KMS-11 (cell line): ENCODE data around the gene EFCAB7.
A peak's percentile ranks its signal among the peaks of the same experiment; 100 is the strongest.

ENCODE experiments used
- H2AFZ ChIP-seq: fragments of 200-600 bp; sonication (generic); 2 replicates; pipeline ENCODE4 v1.6.1; 2016; ENCODE audit warnings: antibody characterized with exemption, mixed run types, low read depth
- H3K27ac ChIP-seq: fragments of 200-600 bp; sonication (generic); 2 replicates; pipeline ENCODE4 v1.6.1; 2016; ENCODE audit warnings: mild to moderate bottlenecking, mixed run types
- H3K27me3 ChIP-seq: fragments of 200-600 bp; sonication (generic); 2 replicates; pipeline ENCODE4 v1.6.1; 2017; ENCODE audit warnings: mild to moderate bottlenecking, low read depth, mixed run types, moderate library complexity; ENCODE audit not compliant: insufficient read depth
- H3K36me3 ChIP-seq: fragments of 200-600 bp; sonication (generic); 2 replicates; pipeline ENCODE4 v1.6.1; 2017; ENCODE audit warnings: mild to moderate bottlenecking, mixed run types; ENCODE audit not compliant: insufficient read depth
- H3K4me1 ChIP-seq: fragments of 200-600 bp; sonication (generic); 2 replicates; pipeline ENCODE4 v1.6.1; 2016; ENCODE audit warnings: mild to moderate bottlenecking, low read depth, mixed run types; ENCODE audit not compliant: poor library complexity, severe bottlenecking
- H3K4me2 ChIP-seq: fragments of 200-600 bp; sonication (generic); 2 replicates; pipeline ENCODE4 v1.7.0; 2016; ENCODE audit warnings: mild to moderate bottlenecking, mixed run types
- H3K4me3 ChIP-seq: fragments of 200-600 bp; sonication (generic); IDR thresholded peaks from 2 replicates; pipeline ENCODE4 v1.6.1; 2017; ENCODE audit warnings: low read depth, low read length, mixed read lengths; ENCODE audit not compliant: insufficient read depth
- H3K79me2 ChIP-seq: fragments of 200-600 bp; sonication (generic); 2 replicates; pipeline ENCODE4 v1.6.1; 2016; ENCODE audit warnings: low read depth, mixed run types; ENCODE audit not compliant: insufficient read depth
- H3K9ac ChIP-seq: fragments of 200-600 bp; sonication (generic); 2 replicates; pipeline ENCODE4 v1.6.1; 2016; ENCODE audit warnings: mild to moderate bottlenecking, mixed run types
- H4K20me1 ChIP-seq: fragments of 200-600 bp; sonication (generic); 2 replicates; pipeline ENCODE4 v1.6.1; 2016; ENCODE audit warnings: mild to moderate bottlenecking, mixed run types; ENCODE audit not compliant: insufficient read depth
- TF ChIP-seq, protein P1 (sequence below): fragments of 200-600 bp; sonication (generic); conservative IDR thresholded peaks from 2 replicates; pipeline ENCODE4 v1.6.1; 2017; ENCODE audit warnings: low read depth, mild to moderate bottlenecking, antibody characterized with exemption, low read length, moderate library complexity, mixed read lengths

EFCAB7 gene

DNA sequence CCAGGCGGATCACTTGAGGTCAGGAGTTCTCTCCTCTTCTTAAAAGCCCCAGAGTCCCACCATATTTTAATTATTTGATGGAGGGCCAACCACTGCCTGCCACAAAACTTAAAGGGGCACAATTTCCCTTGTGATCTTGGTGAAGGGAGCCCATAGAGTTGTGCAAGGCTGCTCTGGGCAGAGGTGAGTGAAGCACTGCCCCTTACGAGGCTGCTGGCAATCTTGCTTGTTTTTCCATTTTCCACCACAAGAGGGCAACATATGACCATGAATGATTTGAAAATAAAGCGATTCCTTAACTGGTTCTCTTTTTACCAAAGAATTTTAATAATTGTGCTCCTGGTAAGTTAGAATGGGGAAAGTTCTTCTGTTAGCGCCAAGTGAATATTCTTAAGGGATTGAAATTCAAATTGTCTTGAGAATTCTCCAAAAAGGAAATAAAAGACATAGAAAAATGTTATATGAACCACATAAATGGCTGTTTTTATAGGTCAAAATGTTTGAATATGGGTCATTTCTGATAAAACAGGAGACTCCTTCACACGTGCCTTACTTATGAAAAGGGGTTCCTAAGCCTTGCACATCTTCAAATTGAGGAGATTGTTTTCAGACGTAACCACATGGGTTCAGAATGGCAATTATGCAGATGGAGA, 92.6 kb downstream of the EFCAB7 start:
- H3K79me2 ChIP-seq, result no peaks in the 10 kb centered on the region
- H3K27me3 ChIP-seq, result no peaks in the 10 kb centered on the region
- no peak overlapping the region for H3K27ac ChIP-seq
- no peak overlapping the region for H3K9ac ChIP-seq
- H3K36me3 ChIP-seq, result no peaks in the 10 kb centered on the region
- H3K4me2 ChIP-seq, result no peak overlapping the region
- no peaks in the 10 kb centered on the region for H4K20me1 ChIP-seq
- no peak overlapping the region for H3K4me3 ChIP-seq
- no peak overlapping the region for H2AFZ ChIP-seq
- H3K4me1 ChIP-seq, result no peaks in the 10 kb centered on the region
- TF ChIP-seq, protein P1, sequence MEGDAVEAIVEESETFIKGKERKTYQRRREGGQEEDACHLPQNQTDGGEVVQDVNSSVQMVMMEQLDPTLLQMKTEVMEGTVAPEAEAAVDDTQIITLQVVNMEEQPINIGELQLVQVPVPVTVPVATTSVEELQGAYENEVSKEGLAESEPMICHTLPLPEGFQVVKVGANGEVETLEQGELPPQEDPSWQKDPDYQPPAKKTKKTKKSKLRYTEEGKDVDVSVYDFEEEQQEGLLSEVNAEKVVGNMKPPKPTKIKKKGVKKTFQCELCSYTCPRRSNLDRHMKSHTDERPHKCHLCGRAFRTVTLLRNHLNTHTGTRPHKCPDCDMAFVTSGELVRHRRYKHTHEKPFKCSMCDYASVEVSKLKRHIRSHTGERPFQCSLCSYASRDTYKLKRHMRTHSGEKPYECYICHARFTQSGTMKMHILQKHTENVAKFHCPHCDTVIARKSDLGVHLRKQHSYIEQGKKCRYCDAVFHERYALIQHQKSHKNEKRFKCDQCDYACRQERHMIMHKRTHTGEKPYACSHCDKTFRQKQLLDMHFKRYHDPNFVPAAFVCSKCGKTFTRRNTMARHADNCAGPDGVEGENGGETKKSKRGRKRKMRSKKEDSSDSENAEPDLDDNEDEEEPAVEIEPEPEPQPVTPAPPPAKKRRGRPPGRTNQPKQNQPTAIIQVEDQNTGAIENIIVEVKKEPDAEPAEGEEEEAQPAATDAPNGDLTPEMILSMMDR, result peak; percentile 93

DNA sequence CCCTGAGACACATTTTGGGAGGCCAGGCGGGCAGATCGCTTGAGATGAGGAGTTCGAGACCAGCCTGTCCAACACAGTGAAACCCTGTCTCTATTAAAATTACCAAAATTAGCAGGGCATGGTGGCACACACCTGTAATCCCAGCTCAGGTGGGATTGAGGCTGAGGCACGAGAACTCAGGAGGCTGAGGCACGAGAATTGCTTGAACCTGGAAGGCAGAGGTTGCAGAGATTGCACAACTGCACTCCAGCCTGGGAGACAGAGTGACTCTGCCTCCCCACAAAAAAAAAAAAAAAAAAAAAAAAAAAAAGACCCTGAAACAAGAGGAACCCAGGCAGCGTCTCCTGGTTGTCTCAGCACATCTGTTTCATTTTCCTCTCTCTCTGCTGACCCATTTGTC, 94.1 kb downstream of the EFCAB7 start:
- no peak overlapping the region for H3K4me3 ChIP-seq
- H3K27me3 ChIP-seq, result no peaks in the 10 kb centered on the region
- no peaks in the 10 kb centered on the region for H3K4me1 ChIP-seq
- H3K9ac ChIP-seq, result no peak overlapping the region
- H3K36me3 ChIP-seq, result no peaks in the 10 kb centered on the region
- TF ChIP-seq, protein P1, result no peak
- H2AFZ ChIP-seq, result no peak overlapping the region
- no peak overlapping the region for H3K4me2 ChIP-seq
- no peak overlapping the region for H3K27ac ChIP-seq
- H3K79me2 ChIP-seq, result no peaks in the 10 kb centered on the region
- no peaks in the 10 kb centered on the region for H4K20me1 ChIP-seq

DNA sequence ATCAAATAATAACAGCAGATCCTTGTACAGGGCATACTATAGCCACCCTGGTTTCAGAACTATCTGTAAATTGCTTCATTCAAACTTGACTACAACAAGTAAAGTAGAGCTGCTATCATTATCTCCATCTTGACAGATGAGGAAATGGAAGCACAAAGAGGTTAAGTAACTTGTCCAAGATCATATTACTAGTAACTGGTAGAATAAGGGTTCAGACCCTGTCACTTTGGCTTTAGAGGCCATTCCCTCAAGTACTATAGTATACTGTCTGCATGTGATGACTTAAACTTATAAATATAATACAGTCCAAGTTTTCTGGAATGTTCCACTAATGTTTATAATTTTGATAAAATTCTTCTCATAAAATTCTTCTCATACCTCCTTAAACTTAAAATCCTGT, 94.7 kb downstream of the EFCAB7 start:
- H3K4me1 ChIP-seq, result no peaks in the 10 kb centered on the region
- no peak overlapping the region for H3K9ac ChIP-seq
- H3K4me2 ChIP-seq, result no peak overlapping the region
- H3K27me3 ChIP-seq, result no peaks in the 10 kb centered on the region
- no peak overlapping the region for H3K27ac ChIP-seq
- no peak overlapping the region for H2AFZ ChIP-seq
- no peaks in the 10 kb centered on the region for H3K36me3 ChIP-seq
- no peaks in the 10 kb centered on the region for H3K79me2 ChIP-seq
- no peak overlapping the region for H3K4me3 ChIP-seq
- TF ChIP-seq, protein P1, result no peak
- H4K20me1 ChIP-seq, result no peaks in the 10 kb centered on the region

DNA sequence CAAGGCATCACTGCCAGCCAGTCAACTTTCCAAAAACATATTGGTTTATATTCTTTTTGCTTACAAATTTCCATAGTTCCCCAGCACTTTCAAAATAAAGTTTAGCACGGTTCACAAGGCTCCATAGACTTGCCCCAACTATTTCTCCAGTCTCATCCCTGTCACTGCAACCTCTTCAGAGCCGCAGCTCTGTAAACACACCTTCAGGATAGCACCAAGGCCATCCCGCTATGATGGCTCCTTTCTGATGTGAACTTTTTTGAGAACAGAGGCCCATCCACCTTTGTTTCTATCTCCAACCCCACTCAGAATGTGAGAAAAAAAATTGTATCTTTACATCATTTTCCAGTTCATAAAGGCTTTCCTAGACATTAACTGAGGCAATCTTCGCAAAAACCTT, 96.2 kb downstream of the EFCAB7 start:
- no peak overlapping the region for H2AFZ ChIP-seq

More for the DNA sequence above, 96.2 kb downstream of the EFCAB7 start:
- no peaks in the 10 kb centered on the region for H3K27me3 ChIP-seq
- peaks cover 2% of the 10 kb centered on the region for H3K4me1 ChIP-seq
- H3K36me3 ChIP-seq, result no peaks in the 10 kb centered on the region
- no peak overlapping the region for H3K4me2 ChIP-seq
- H4K20me1 ChIP-seq, result no peaks in the 10 kb centered on the region
- H3K4me3 ChIP-seq, result no peak overlapping the region
- H3K9ac ChIP-seq, result no peak overlapping the region
- no peaks in the 10 kb centered on the region for H3K79me2 ChIP-seq
- TF ChIP-seq, protein P1, result no peak
- no peak overlapping the region for H3K27ac ChIP-seq
